ENCODE data around the gene INTS6.
A peak's percentile ranks its signal among the peaks of the same experiment; 100 is the strongest.

INTS6 gene

GRCh38 chr13:51456510-51456909, 3.7 kb upstream of the INTS6 start:
- no peak for DNase-seq (ENCODE audit: low read depth, low spot score)

GRCh38 chr13:51455532-51455931, 2.7 kb upstream of the INTS6 start:
- no peak for DNase-seq (ENCODE audit: low read depth, low spot score)

DNA sequence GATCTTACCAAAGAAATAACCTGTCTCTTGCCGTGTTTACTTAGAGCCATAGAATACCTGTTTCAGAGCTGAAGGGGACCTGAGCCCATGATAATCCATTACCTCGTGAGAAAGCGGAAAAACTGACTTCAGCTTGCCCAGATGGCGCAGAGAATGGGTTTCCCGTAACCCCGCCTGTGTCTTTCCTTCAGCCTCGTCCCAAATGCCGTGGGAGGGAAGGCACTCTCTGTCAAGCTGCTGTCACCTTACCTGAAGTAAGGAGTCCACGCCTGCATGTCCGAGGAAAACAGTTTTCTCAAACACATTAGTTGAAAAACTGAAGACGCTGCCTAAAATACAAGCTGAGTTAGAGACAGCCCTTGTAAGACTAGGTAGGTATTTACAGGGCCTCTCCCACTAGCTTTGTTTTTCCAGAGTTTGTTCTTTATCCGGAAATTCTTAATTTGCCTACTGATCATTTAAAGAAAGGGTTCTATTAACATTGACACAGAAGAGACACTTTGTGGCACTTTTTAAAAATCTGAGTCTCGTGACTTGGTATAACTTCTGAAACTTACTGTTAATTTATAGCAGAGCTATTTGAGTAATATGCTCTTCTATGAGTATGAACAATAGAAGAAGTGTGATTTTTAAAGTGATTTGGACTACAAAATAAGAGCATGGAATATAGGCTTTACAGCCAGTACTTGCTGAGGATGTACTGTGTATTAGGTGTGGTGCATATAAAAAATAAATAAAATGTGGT, 1.3 kb upstream of the INTS6 start:
- no peak for DNase-seq (ENCODE audit: low read depth, low spot score)

DNA sequence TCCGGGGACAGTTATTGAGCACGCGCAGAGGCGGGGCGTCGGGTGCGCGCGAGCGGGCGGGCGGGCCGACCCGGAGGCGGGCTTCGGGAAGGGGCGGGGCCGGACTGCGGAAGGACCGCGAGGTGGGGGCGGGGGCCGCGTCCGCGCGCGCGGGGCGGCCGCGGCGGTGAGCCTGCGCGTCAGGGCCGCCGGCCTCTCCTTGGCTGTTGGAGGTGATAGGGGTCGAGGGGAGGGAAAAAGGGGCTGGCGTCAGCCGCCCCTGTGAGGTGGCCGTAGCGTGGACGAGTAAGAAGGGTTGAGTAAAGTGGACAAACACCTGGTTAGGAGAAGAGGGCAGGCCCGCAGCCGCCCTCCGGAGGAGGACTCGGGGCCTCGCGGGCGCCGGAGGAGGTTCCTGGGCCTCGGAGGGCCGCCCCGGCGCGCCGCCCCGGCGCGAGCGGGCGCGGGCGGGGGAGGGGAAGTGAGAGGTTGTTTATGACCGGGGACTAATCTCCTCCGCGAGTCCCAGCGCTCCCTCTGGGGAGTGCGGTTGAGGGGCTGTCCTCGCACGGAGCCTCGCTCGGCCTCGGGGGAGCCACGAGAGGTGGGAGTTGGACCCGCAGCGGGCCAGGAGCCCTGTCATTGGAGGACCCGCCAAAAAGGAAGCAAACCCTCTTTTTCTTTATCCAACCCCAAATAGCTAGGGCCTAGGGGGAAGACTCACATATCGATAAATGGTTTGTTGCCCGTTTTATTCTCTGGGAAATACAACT, 547 bp upstream of the INTS6 start:
- DNase-seq (ENCODE audit: low read depth, low spot score): peak; percentile 85

GRCh38 chr13:51451467-51452360, 1.1 kb downstream of the INTS6 start:
- DNase-seq (ENCODE audit: low read depth, low spot score): peak; percentile 78

- no peak for DNase-seq (ENCODE audit: low read depth, low spot score)
Measured at GRCh38 chr13:51451134-51451466, 1.7 kb downstream of the INTS6 start.

DNA sequence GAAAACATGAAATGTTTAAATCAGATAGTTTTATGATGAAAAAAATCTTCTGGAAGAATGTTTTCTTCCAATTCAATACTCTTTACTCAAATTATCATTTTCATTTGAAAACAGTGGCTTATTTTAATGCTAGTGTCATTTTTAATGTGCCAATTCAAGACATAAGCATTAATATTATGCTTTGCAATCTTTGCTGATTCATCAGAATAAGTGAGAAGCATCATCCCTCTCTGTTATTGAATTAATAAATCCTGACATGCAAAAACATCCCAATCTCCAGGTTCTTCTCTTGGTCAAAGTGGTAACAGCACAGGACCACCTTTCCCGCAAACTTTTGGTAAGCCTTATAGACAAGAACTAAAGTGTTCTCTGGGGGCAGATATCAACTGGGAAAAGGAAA, 3.8 kb downstream of the INTS6 start:
- no peak for DNase-seq (ENCODE audit: low read depth, low spot score)

DNA sequence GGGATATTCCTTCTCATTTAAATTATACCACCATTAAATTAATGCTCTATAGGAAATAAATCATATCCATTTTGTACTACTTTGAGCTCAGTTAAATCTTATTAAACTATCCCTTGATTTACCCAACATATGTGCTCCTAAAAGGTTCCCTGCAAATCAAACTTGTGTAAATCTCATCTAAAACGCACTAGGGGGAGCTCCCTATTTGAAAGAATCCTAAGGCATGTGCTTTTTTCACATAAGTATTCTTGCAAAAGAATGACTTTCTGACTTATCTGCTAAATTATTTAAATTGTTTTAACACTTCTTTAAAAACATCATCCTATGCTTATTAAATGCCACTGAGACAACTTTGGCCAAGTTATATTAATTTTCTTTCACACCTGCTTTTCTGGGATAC, 7.9 kb downstream of the INTS6 start:
- DNase-seq (ENCODE audit: low read depth, low spot score): no peak

DNA sequence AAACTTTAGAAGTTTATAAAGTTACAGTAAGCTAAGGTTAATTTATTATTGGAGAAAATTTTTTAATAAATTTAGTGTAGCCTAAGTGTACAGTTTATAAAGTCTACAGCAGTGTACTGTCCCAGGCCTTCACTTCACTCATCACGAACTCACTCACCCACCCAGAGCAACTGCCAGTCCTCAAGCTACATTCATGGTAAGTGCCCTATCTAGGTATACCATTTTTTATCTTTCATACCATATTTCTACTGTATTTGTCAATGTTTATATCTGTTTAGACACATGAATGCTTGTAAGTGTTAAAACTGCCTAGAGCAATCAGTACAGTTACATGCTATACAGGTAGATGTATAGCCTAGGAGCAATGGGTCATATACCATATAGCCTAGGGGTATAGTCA, 12.5 kb downstream of the INTS6 start:
- no peak for DNase-seq (ENCODE audit: low read depth, low spot score)

- DNase-seq (ENCODE audit: low read depth, low spot score): no peak
Measured at GRCh38 chr13:51437550-51438127, 15.2 kb downstream of the INTS6 start.

GRCh38 chr13:51435002-51435578, 17.7 kb downstream of the INTS6 start:
- no peak for DNase-seq (ENCODE audit: low read depth, low spot score)

- DNase-seq (ENCODE audit: low read depth, low spot score): no peak
Measured at GRCh38 chr13:51432576-51432975, 20.3 kb downstream of the INTS6 start.

- DNase-seq (ENCODE audit: low read depth, low spot score): no peak
Measured at GRCh38 chr13:51426982-51427381, 25.9 kb downstream of the INTS6 start.

DNA sequence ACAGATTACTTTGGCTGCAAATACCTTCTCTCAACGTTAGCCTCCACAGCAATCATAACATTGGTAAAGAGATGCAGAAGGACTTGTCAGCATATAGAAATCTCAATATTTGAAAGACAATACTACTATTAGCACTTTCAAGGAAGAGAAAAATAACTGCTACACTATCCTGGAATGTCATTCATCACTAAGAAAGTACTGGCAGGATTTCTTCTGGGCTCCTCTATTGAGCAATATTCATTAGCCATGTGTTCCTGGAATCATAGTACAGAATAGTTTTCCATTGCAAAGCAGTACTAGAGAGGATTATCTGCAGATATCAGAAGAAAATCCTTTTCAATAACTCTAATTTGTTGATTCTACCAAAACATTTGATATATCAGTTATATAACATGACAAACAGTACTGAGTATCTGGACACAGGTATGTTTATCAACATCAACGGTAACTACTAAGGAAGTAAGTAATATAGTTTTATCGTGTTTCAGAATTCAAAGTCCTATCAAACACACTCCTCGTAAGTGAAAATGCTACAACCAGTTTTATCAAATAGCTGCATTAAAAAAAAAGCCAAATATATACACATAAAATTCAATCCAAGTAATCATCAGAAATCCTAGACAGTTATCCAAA, 27.3 kb downstream of the INTS6 start:
- no peak for DNase-seq (ENCODE audit: low read depth, low spot score)

GRCh38 chr13:51423766-51424165, 29.1 kb downstream of the INTS6 start:
- no peak for DNase-seq (ENCODE audit: low read depth, low spot score)

DNA sequence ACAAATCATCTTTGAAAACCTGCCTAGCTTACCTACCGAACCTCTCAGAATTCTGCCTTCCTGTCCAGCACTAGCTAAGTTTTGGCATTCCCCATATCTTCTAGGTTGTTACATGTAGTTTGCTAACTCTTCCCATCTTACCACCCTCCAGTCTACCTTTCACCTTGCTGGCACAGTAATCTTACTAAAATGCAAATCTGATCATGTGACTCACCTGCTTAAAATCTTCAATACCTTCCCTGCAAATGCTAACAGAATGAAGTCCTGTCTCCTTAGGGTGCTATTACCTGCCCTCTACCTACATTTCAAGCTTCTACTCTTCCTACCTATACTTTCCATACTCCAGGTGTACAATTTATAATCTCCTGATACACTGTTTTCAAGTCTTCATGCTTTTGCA, 30.4 kb downstream of the INTS6 start:
- no peak for DNase-seq (ENCODE audit: low read depth, low spot score)

- peak; percentile 40 for DNase-seq (ENCODE audit: low read depth, low spot score)
Measured at GRCh38 chr13:51420681-51421490, 31.9 kb downstream of the INTS6 start.

DNA sequence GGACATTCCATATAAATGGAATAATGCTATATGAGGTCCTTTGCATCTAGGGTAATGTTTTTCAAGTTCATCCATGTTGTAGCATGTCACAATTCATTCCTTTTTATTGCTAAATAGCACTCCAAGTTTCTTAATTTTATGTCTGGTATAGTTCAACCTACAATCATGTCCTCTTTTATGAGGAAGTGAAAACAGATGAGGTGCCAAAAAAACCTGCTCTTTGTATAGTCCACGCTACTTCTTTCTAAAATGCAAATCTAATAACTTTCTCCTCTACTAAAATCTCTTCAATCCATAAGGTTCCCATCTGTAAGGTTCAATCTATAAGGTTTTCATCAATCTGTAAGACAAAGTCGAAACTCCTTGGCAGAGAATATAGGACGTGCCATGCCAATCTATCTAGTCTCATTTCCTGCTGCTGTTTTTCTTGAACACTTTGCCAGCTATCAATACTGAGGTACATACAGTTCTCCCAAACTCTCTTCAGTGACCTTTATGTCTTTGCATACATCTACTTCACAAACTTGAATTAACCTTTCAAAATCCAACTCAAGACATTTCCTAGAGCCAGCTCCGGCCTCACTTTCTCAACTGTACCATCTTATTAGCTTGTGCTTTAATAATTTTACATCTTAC, 33.7 kb downstream of the INTS6 start:
- no peak for DNase-seq (ENCODE audit: low read depth, low spot score)

DNA sequence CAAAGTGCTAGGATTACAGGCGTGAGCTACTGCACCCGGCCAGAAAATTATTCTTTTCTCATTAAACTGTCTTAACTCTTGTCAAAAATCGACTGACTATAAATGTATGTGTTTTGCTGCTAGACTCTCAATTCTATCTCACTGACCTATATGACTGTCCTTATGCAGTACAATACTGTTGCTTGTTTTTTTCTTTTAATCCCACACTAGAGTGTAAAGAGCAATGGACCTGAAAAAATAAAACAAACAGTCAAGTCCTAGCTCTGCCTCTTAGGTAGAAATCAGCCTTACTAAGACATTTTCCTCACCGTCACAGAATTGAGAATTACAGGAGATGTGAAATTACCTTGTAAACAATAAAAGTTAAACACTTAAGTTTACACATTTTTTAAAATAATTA, 35.1 kb downstream of the INTS6 start:
- DNase-seq (ENCODE audit: low read depth, low spot score): no peak

DNA sequence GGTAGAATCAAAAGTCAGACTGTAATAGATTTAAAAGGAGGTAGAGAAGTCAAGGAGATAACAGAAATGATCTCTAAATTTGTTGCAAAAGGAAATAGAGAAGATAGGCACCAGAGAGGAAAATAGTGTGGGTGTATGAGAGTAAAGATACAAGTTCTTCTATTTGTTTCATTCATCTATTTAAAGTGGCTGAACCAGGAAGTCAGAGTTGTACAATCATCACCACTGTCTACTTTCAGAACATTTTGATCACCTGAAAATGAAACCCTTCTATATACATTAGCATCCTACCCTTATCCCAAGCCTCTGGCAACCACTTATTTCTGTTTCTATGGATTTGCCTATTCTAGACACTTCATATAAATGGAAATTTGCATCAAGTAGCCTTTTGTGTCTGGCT, 36.7 kb downstream of the INTS6 start:
- DNase-seq (ENCODE audit: low read depth, low spot score): no peak
